Neural cell (in vitro differentiated cells): ENCODE results near the gene KIF6.

Experiments used
- EP300 ChIP-seq: fragments of 450-650 bp; conservative IDR thresholded peaks from 2 replicates; pipeline ENCODE4 v1.6.1; 2014; ENCODE audit warnings: antibody characterized with exemption, mild to moderate bottlenecking, moderate library complexity; ENCODE audit not compliant: poor library complexity, severe bottlenecking
- EZH2 ChIP-seq: fragments of 200-600, 300-800 bp; shearing (Covaris generic), sonication (generic); IDR thresholded peaks from 2 replicates; pipeline ENCODE4 v1.6.1; 2014; ENCODE audit warnings: antibody characterized with exemption, low read length, borderline replicate concordance, mild to moderate bottlenecking; ENCODE audit not compliant: insufficient read depth, poor library complexity, severe bottlenecking
- SMC3 ChIP-seq: fragments of 450-650 bp; conservative IDR thresholded peaks from 2 replicates; pipeline ENCODE4 v1.6.1; 2014; ENCODE audit warnings: antibody characterized with exemption, mild to moderate bottlenecking, moderate library complexity; ENCODE audit not compliant: poor library complexity

GRCh38 chr6:39521958-39522357 is 203.2 kb downstream of the KIF6 start:
- TF ChIP-seq EZH2 = no peak
- TF ChIP-seq SMC3 = no peak
- no peak for TF ChIP-seq EP300
